ENCODE measurements around the gene EMC6.
A peak's percentile ranks its signal among the peaks of the same experiment; 100 is the strongest.

The EMC6 gene

GRCh38 chr17:3668279-3669084, at the start of gene EMC6, which contains the start of gene TAX1BP3:
TSS of gene EMC6 (plus strand) at chr17:3668812. CDS start at chr17:3669147, 335 bp downstream.
TSS of gene TAX1BP3 (minus strand) at chr17:3668578. CDS start at chr17:3668526, 52 bp downstream.
- peak; percentile 95 for DNase-seq (ENCODE audit: low read depth)

DNA sequence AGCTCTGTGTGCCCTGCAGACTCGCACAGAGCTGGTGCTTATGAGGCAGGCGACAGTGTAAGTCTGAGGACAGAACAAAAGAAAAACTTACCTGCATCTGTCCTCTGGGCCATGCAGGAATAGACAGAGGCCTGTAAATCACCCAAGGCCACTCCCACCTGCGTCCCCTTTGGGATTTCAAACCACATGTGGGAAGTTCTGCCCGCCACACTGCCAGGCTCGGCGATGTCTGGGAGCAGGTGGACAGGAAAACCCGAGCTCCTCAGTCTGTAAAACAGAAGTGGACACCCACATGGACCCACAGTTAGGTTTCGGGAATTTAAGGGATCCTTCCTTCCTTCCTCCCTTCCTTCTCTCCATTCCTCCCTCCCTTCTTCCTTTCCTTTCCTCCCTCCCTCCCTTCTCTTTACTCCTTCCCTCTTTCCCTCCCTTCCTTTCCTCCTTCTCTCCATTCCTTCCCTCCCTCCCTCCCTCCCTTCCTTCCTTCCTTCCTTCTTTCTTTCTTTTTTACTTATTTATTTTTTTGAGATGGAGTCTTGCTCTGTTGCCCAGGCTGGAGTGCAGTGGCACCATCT, 47.4 kb upstream of the EMC6 start:
- DNase-seq (ENCODE audit: low read depth), result no peak

DNA sequence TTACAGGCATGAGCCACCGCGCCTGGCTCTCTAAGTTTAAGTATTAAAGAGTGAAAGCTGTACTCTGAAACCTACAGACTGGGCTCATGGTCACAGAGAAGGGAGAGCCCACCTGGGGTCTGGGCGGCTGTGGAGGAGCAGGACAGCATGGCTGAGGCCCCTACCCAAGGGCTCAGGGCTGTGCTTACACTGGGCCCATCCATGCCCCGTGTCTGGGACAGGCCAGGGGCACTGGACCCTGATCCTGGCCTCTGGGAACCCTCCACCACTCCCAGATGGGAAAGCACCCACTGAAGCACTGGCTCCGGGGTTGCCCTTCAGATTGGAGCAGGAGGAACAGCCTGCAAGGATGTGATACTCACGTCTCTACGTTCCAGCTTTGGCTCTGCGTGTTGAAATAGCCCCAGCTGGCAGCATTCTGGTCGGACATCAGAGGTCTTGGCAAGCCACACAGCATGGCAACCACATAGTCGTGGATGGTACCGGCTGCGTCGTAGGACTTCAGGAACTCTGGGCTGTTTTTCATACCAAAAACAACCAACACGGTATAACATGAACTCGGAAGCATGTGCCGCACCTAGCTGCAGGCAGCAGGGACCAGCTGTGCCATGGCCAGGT, 45.5 kb upstream of the EMC6 start:
- DNase-seq (ENCODE audit: low read depth), result no peak

- DNase-seq (ENCODE audit: low read depth), result no peak
Observed at GRCh38 chr17:3626831-3627768, 41.5 kb upstream of the EMC6 start.

GRCh38 chr17:3627769-3628167, 40.8 kb upstream of the EMC6 start:
- no peak for DNase-seq (ENCODE audit: low read depth)

GRCh38 chr17:3630781-3631180, 37.8 kb upstream of the EMC6 start:
- no peak for DNase-seq (ENCODE audit: low read depth)

- no peak for DNase-seq (ENCODE audit: low read depth)
Observed at GRCh38 chr17:3632287-3632686, 36.3 kb upstream of the EMC6 start.

- no peak for DNase-seq (ENCODE audit: low read depth)
Observed at GRCh38 chr17:3635474-3636153, 33.0 kb upstream of the EMC6 start.

DNA sequence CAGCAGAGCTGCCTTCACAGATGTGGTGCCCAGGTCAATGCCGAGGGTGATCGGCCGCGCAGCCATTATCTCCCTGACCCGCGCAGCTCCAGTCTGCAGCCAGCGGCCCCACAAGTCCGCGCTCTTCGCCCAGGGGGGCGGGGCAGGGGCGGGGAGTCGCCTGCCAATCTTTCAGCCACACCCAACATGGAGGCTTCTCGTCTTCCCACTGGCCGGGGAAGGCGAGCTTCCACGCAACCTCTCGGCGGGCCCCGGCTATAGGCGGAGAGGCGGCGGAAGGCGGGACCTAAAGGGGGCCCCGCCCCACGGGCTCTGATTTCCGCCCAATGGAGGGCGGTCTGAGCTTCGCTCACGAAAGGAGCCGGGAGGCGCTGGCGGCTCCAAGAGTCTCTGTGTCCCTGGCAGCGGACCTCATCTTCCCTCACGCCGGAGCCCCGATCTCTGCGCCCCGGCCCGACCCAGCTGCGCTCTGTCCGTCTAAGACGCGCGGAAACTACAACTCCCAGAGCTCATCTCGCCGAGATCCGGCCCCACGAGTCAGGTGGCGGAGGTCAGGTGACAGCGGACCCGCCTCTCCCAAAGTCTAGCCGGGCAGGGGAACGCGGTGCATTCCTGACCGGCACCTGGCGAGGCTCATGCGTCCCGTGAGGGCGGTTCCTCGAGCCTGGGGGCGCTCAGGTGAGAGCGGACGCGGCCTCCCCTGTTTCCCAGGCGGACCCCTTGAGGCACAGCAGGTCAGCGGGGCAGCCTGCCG, 32.3 kb upstream of the EMC6 start, which contains the start of the genes CTNS and SHPK:
Gene CTNS (plus strand): TSS at position 607 of the 754 bp plus-strand sequence. CDS start 3,447 bp downstream, outside the sequence.
Gene SHPK (minus strand): TSS at position 97 of the 754 bp plus-strand sequence. CDS start 31 bp downstream, at position 66.
- peak; percentile 85 for DNase-seq (ENCODE audit: low read depth)

- DNase-seq (ENCODE audit: low read depth), result no peak
Observed at GRCh38 chr17:3636908-3637373, 31.7 kb upstream of the EMC6 start.

- DNase-seq (ENCODE audit: low read depth), result no peak
Observed at GRCh38 chr17:3639981-3640596, 28.5 kb upstream of the EMC6 start.

DNA sequence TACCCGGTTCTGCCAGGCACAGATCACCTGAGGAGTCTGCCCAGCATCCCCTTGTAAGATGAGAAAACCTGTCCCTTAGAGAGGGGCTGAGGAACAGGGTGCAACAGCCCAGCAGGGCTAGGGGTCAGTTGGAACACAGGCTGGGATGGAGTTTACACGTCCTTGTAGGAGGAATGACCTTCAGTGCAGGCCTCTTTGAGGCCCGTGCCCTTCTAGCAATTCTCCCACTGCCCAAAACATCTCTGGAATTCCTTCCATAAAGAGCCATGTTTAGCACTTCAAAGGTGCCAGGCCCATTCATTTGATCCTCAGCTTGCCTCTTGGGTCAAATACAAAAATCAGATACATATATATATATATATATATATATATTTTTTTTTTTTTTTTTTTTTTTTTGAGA, 27.6 kb upstream of the EMC6 start:
- no peak for DNase-seq (ENCODE audit: low read depth)

GRCh38 chr17:3641717-3642486, 26.7 kb upstream of the EMC6 start:
- no peak for DNase-seq (ENCODE audit: low read depth)

DNA sequence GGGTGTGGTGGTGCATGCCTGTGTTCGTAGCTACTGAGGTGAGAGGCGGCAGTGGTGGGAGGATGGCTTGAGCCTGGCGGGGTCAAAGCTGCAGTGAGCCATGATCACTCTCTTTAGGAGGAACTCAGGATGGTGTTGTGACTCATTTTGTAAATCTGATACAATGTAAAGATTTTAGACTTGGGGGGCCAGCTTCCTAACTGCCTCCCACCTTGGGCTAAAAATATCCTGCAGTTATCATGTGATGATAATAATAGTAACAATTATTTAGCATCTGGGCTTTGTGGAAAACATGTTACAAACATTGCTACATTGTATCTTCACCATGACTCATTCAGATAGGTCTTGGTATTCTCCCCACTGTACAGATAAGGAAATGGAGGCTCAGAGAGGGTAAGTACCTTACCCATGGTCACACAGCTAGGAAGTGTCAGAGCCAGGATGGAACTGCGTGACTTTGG, 24.7 kb upstream of the EMC6 start:
- no peak for DNase-seq (ENCODE audit: low read depth)

DNA sequence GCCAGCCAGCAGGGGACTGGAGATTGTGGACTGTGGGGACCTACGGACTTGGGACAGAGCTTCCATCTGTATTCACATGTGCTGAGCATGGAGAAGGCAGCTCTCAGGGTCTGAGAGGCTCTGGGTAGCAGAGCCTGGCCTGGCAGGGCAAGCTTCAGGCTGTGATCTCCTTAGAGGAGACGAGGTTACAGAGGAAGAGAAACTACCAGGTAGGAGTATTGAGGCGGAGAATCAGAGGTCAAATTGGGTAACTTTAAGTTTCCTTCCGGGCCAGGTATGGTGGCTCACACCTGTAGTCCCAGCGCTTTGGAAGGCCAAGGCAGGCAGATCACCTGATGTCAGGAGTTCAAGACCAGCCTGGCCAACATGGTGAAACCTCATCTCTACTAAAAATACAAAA, 23.3 kb upstream of the EMC6 start:
- no peak for DNase-seq (ENCODE audit: low read depth)

GRCh38 chr17:3647251-3647650, 21.4 kb upstream of the EMC6 start:
- DNase-seq (ENCODE audit: low read depth), result no peak

DNA sequence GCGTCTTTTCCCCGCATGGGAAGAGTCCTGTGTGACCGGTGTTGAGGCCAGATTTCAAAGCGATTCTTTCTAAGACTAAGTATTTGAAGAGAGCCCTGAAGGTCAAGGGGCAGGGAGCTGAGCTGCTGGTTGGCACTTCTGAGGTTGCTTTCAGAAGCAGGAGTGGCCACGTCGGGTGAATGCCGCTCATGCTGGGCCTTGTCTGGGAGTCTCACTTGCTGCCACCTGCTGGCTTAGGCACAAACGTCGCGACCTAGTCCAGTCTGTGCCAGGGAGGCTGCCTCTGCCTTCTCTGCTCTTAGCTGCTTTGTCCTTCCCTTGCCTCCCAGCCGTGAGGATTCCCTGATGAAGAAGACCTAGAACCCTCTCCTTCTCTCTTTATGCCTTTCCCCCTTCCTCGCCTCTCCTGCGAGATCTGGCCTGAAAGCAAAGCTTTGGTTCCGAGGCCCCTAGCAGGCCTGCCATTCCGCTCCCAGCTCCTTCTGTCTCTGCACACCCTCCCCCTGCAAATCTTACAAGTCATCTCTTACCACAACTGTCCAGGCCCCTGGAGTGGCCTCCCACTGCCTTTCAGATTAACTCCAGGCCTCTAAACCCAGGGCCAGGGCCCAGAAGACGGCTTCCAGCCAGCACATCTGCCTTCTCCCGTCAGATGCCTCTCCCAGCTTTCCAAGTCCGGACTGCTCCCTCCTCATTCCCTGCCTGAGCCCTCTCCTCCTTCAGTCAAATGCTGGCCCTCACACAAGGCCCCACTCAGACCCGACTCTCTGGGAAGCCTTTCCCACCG, 20.6 kb upstream of the EMC6 start:
- no peak for DNase-seq (ENCODE audit: low read depth)

GRCh38 chr17:3655766-3656165, 12.8 kb upstream of the EMC6 start:
- DNase-seq (ENCODE audit: low read depth), result no peak

All from stimulated activated CD8-positive, alpha-beta memory T cell treated with anti-CD3 and anti-CD28 coated beads, Interleukin-15, amount 100 ng/mL, for 1 hour (primary cell).